ENCODE data around the gene SLIT3. TPM values are rescaled to one million over a fixed set of nuclear protein-coding genes. Genes with fewer than 3 reads are reported as not detected.
"Not testable (repeated sequence)": the region's sequence is repeated elsewhere in the genome, so short reads cannot be mapped to it uniquely, and the experiment has no call there.

The SLIT3 gene
- total RNA-seq, 1 experiment from 2014 or later, result 0.44 TPM

- DNase-seq, result no peak
- no TSS peak for BruUV-seq (replicated peaks)
- H3K4me2 ChIP-seq (ENCODE audit: low read length), result no peak overlapping the region
These were observed 87.5 kb downstream of the SLIT3 start for GRCh38 chr5:169213479-169213878.

GRCh38 chr5:169211761-169212160, 89.2 kb downstream of the SLIT3 start:
- ATAC-seq; intact Hi-C loops (cut with micrococcal nuclease); H4K20me1 ChIP-seq (ENCODE audit: low read length); H3F3A ChIP-seq (ENCODE audit: low read length, unreplicated experiment); H3K9me2 ChIP-seq (replicated peaks; ENCODE audit: low read length); H3K79me2 ChIP-seq (ENCODE audit: low read length); DNase-seq; H3K36me3 ChIP-seq (ENCODE audit: low read depth, low read length); H3K27ac ChIP-seq (ENCODE audit: low read length); H3K4me2 ChIP-seq (ENCODE audit: low read length); H3K4me1 ChIP-seq (ENCODE audit: insufficient read depth, low read length); H3K27me3 ChIP-seq (ENCODE audit: low read length); H3K4me3 ChIP-seq (ENCODE audit: low read length); BruUV-seq (replicated peaks); H2AFZ ChIP-seq (ENCODE audit: low read length); H3K9me3 ChIP-seq (ENCODE audit: low read length); CTCF ChIA-PET; H3K9ac ChIP-seq (ENCODE audit: low read length); POLR2A ChIA-PET (ENCODE audit: unreplicated experiment): not testable (repeated sequence)

More at GRCh38 chr5:169213479-169213878, 87.5 kb downstream of the SLIT3 start:
- POLR2A ChIA-PET (ENCODE audit: unreplicated experiment), result no interaction called here
- Histone ChIP-seq H3K9me2 (replicated peaks; ENCODE audit: low read length) (no peaks in the 10 kb centered on the region), H3K4me1 (ENCODE audit: insufficient read depth, low read length) (no peaks in the 10 kb centered on the region), H3F3A (ENCODE audit: low read length, unreplicated experiment) (no peaks in the 10 kb centered on the region), H4K20me1 (ENCODE audit: low read length) (no peaks in the 10 kb centered on the region), H2AFZ (ENCODE audit: low read length) (no peak overlapping the region), H3K27ac (ENCODE audit: low read length) (no peak overlapping the region), H3K4me3 (ENCODE audit: low read length) (no peak overlapping the region), H3K36me3 (ENCODE audit: low read depth, low read length) (no peaks in the 10 kb centered on the region), H3K27me3 (ENCODE audit: low read length) (peaks cover 15% of the 10 kb centered on the region; the same call in 1 of the 2 replicates), H3K9ac (ENCODE audit: low read length) (no peak overlapping the region), H3K9me3 (ENCODE audit: low read length) (no peaks in the 10 kb centered on the region), H3K79me2 (ENCODE audit: low read length) (no peaks in the 10 kb centered on the region)
- intact Hi-C loops (cut with micrococcal nuclease), result no loop called here
- TF ChIP-seq EZH2phosphoT487 (IDR thresholded peaks at IDR 0.05; ENCODE audit: borderline replicate concordance, low read length) (no peak), EZH2 (IDR thresholded peaks at IDR 0.05; ENCODE audit: low read length, unreplicated experiment) (no peak), CTCF (conservative IDR thresholded peaks at IDR 0.05; ENCODE audit: low read depth, low read length) (no peak)
- no peak; the same call in 1 of the 2 replicates for ATAC-seq
- CTCF ChIA-PET, result no interaction called here

- ChIA-PET CTCF (no interaction called here), POLR2A (ENCODE audit: unreplicated experiment) (no interaction called here)
- DNase-seq (no peak), ATAC-seq (no peak)
- no peaks in the 10 kb centered on the region for H4K20me1 ChIP-seq (ENCODE audit: low read length)
- H3F3A ChIP-seq (ENCODE audit: low read length, unreplicated experiment), result no peaks in the 10 kb centered on the region
- no TSS peak for BruUV-seq (replicated peaks)
- H3K36me3 ChIP-seq (ENCODE audit: low read depth, low read length), result no peaks in the 10 kb centered on the region
- no peaks in the 10 kb centered on the region for H3K79me2 ChIP-seq (ENCODE audit: low read length)
- no peak overlapping the region for H3K9ac ChIP-seq (ENCODE audit: low read length)
- no peak for TF ChIP-seq CTCF (conservative IDR thresholded peaks at IDR 0.05; ENCODE audit: low read depth, low read length)
- no peak for TF ChIP-seq EZH2 (IDR thresholded peaks at IDR 0.05; ENCODE audit: low read length, unreplicated experiment)
- TF ChIP-seq EZH2phosphoT487 (IDR thresholded peaks at IDR 0.05; ENCODE audit: borderline replicate concordance, low read length), result no peak
- no peaks in the 10 kb centered on the region for H3K9me3 ChIP-seq (ENCODE audit: low read length)
- H3K9me2 ChIP-seq (replicated peaks; ENCODE audit: low read length), result no peaks in the 10 kb centered on the region
- H3K27ac ChIP-seq (ENCODE audit: low read length), result no peak overlapping the region
- peaks cover 6% of the 10 kb centered on the region; the same call in 1 of the 2 replicates for H3K4me1 ChIP-seq (ENCODE audit: insufficient read depth, low read length)
- intact Hi-C loops (cut with micrococcal nuclease), result no loop called here
- H3K4me3 ChIP-seq (ENCODE audit: low read length), result no peak overlapping the region
- no peak overlapping the region for H2AFZ ChIP-seq (ENCODE audit: low read length)
- 0 out of 2 replicates have a peak, but pooled peaks cover 5% of the 10 kb centered on the region for H3K27me3 ChIP-seq (ENCODE audit: low read length)
- H3K4me2 ChIP-seq (ENCODE audit: low read length), result no peak overlapping the region
These were observed 96.0 kb downstream of the SLIT3 start for GRCh38 chr5:169204788-169205400.

Measured in PC-3 (cell line).